Measurements from ENCODE around the gene CRYAA.
"Not testable (repeated sequence)": the region's sequence is repeated elsewhere in the genome, so short reads cannot be mapped to it uniquely, and the experiment has no call there.

GRCh38 chr21:43149344-43149743, 19.5 kb upstream of the CRYAA start:
- not testable (repeated sequence) for TF ChIP-seq CTCF (IDR thresholded peaks at IDR 0.05; ENCODE audit: low read depth, low read length); EZH2phosphoT487 (IDR thresholded peaks at IDR 0.05; ENCODE audit: low read depth)

Measured in OCI-LY3 (cell line).